ELF-1 (cell line): ENCODE data around the gene RNF224.
"Not testable (repeated sequence)": the region's sequence is repeated elsewhere in the genome, so short reads cannot be mapped to it uniquely, and the experiment has no call there.

Experiments used
- DNase-seq: peaks from one replicate; pipeline ENCODE4 v3.0.0-alpha.2; 2016; ENCODE audit warnings: low read depth, low spot score

Gene RNF224

GRCh38 chr9:137240841-137241489, 13.7 kb downstream of the RNF224 start, which contains the start of gene TUBB4B:
Gene TUBB4B, plus strand, starts transcription at chr9:137241287. Its CDS starts 74 bp downstream, at chr9:137241361.
- DNase-seq: peak; percentile 100

- DNase-seq: no peak
Observed at GRCh38 chr9:137241490-137242268, 14.4 kb downstream of the RNF224 start.

- no peak for DNase-seq
Observed at GRCh38 chr9:137242269-137243203, 15.2 kb downstream of the RNF224 start.

- DNase-seq: not testable (repeated sequence)
Observed at GRCh38 chr9:137243266-137243625, 15.9 kb downstream of the RNF224 start.

GRCh38 chr9:137243626-137244485, 16.6 kb downstream of the RNF224 start:
- DNase-seq: no peak

- DNase-seq: peak; percentile 70
Observed at GRCh38 chr9:137244486-137245449, 17.5 kb downstream of the RNF224 start.

GRCh38 chr9:137245450-137246421, 18.4 kb downstream of the RNF224 start:
- DNase-seq: no peak

GRCh38 chr9:137247135-137247915, 20.0 kb downstream of the RNF224 start:
- DNase-seq: no peak

- no peak for DNase-seq
Observed at GRCh38 chr9:137247916-137248175, 20.5 kb downstream of the RNF224 start.

GRCh38 chr9:137250329-137251193, 23.3 kb downstream of the RNF224 start:
- DNase-seq: no peak

- DNase-seq: no peak
Observed at GRCh38 chr9:137251194-137251461, 23.8 kb downstream of the RNF224 start, which contains the start of gene STPG3. Gene STPG3, plus strand, starts transcription at chr9:137251286. Its CDS starts 1 bp downstream, at chr9:137251287.

- no peak for DNase-seq
Observed at GRCh38 chr9:137251490-137252268, 24.4 kb downstream of the RNF224 start.

- DNase-seq: peak; percentile 39
Observed at GRCh38 chr9:137252555-137253506, 25.5 kb downstream of the RNF224 start.

- no peak for DNase-seq
Observed at GRCh38 chr9:137253717-137254623, 26.7 kb downstream of the RNF224 start.
